Sigmoid colon (tissue), 4 donors: ENCODE data around the gene REXO5.

Experiments
- EP300 ChIP-seq, 4 donors: sonication (generic); formaldehyde crosslinking; IDR thresholded peaks; one replicate each; pipeline ENCODE4 v1.6.1; 2017; ENCODE audit warnings: antibody characterized with exemption in 4 of 4
- POLR2A ChIP-seq, 2 donors: fragments of 450-650 bp; IDR thresholded peaks; one replicate each; pipeline ENCODE4 v1.6.1; 2016; ENCODE audit warnings: antibody characterized with exemption in 2 of 2, mild to moderate bottlenecking in 2 of 2, moderate library complexity in 2 of 2
- POLR2AphosphoS5 ChIP-seq, 4 donors: sonication (generic); formaldehyde crosslinking; IDR thresholded peaks; one replicate each; pipeline ENCODE4 v1.6.1; 2017; ENCODE audit warnings: antibody characterized with exemption in 4 of 4
- TF ChIP-seq, protein P1 (sequence below), 4 experiments: fragments of 450-650 bp in 3 of 4; fragments of 200-600 bp in 1 of 4; IDR thresholded peaks; one replicate each; pipeline ENCODE4 v1.5.1; 2016 to 2019; ENCODE audit warnings: antibody characterized with exemption in 4 of 4, mild to moderate bottlenecking in 3 of 4, moderate library complexity in 2 of 4

DNA sequence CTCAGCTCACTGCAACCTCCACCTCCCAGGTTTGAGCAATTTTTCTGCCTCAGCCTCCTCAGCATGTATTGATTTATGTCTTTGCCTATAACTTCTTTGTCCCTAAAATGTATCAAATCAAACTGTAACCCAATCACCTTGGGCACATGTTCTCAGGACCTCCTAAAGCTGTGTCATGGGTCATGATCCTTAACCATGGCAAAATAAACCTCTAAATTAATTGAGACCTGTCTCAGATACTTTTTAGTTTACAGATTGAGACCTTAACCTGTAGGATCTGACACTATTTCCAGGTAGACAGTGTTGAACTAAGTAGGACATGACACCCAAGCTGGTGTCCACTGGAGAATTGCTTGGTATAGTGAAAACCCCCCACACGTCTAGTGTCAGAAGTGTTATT is 45.2 kb upstream of the REXO5 start:
- TF ChIP-seq, protein P1, sequence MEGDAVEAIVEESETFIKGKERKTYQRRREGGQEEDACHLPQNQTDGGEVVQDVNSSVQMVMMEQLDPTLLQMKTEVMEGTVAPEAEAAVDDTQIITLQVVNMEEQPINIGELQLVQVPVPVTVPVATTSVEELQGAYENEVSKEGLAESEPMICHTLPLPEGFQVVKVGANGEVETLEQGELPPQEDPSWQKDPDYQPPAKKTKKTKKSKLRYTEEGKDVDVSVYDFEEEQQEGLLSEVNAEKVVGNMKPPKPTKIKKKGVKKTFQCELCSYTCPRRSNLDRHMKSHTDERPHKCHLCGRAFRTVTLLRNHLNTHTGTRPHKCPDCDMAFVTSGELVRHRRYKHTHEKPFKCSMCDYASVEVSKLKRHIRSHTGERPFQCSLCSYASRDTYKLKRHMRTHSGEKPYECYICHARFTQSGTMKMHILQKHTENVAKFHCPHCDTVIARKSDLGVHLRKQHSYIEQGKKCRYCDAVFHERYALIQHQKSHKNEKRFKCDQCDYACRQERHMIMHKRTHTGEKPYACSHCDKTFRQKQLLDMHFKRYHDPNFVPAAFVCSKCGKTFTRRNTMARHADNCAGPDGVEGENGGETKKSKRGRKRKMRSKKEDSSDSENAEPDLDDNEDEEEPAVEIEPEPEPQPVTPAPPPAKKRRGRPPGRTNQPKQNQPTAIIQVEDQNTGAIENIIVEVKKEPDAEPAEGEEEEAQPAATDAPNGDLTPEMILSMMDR (IDR thresholded peaks at IDR 0.05), result no peak
- TF ChIP-seq POLR2A (IDR thresholded peaks at IDR 0.05) (no peak), POLR2AphosphoS5 (IDR thresholded peaks at IDR 0.05) (no peak), EP300 (IDR thresholded peaks at IDR 0.05) (no peak)
